Measurements from ENCODE around the gene SDC1. TPM values are rescaled to one million over a fixed set of nuclear protein-coding genes. Genes with fewer than 3 reads are reported as not detected.

Gene SDC1
- total RNA-seq, 1 donor from 2014 or later, result 2.1 TPM

- no peaks in the 10 kb centered on the region for H3K9me3 ChIP-seq (ENCODE audit: control insufficient read depth in 3 of 3, low read length in 3 of 3)
- H3K9ac ChIP-seq (ENCODE audit: low read depth in 1 of 3, low read length in 3 of 3), result no peak overlapping the region
- no peak overlapping the region for H3K4me3 ChIP-seq (ENCODE audit: low read length in 3 of 3)
- no peaks in the 10 kb centered on the region for H3K36me3 ChIP-seq (ENCODE audit: control insufficient read depth in 3 of 3, insufficient read depth in 3 of 3, low read length in 3 of 3)
- peaks cover 8 to 18% (median 18%) of the 10 kb centered on the region in 3 donors for H3K27me3 ChIP-seq (ENCODE audit: control insufficient read depth in 3 of 3, insufficient read depth in 3 of 3, low read length in 3 of 3)
- H3K27ac ChIP-seq (ENCODE audit: low read depth, low read length), result no peak overlapping the region
- no peaks in the 10 kb centered on the region for H3K4me1 ChIP-seq (ENCODE audit: control insufficient read depth in 3 of 3, insufficient read depth in 3 of 3, low read length in 3 of 3)
These were observed 60.0 kb downstream of the SDC1 start for GRCh38 chr2:20164734-20165478.

GRCh38 chr2:20164061-20164733 is 60.7 kb downstream of the SDC1 start:
- Histone ChIP-seq H3K9ac (ENCODE audit: low read depth in 1 of 3, low read length in 3 of 3) (no peak overlapping the region), H3K4me3 (ENCODE audit: low read length in 3 of 3) (no peak overlapping the region), H3K4me1 (ENCODE audit: control insufficient read depth in 3 of 3, insufficient read depth in 3 of 3, low read length in 3 of 3) (no peaks in the 10 kb centered on the region), H3K27ac (ENCODE audit: low read depth, low read length) (no peak overlapping the region), H3K9me3 (ENCODE audit: control insufficient read depth in 3 of 3, low read length in 3 of 3) (no peaks in the 10 kb centered on the region), H3K27me3 (ENCODE audit: control insufficient read depth in 3 of 3, insufficient read depth in 3 of 3, low read length in 3 of 3) (peaks cover 5 to 18% (median 18%) of the 10 kb centered on the region in 3 donors), H3K36me3 (ENCODE audit: control insufficient read depth in 3 of 3, insufficient read depth in 3 of 3, low read length in 3 of 3) (no peaks in the 10 kb centered on the region)

- Histone ChIP-seq H3K9me3 (ENCODE audit: control insufficient read depth in 3 of 3, low read length in 3 of 3) (no peaks in the 10 kb centered on the region), H3K27me3 (ENCODE audit: control insufficient read depth in 3 of 3, insufficient read depth in 3 of 3, low read length in 3 of 3) (no peaks in the 10 kb centered on the region), H3K4me1 (ENCODE audit: control insufficient read depth in 3 of 3, insufficient read depth in 3 of 3, low read length in 3 of 3) (no peaks in the 10 kb centered on the region), H3K27ac (ENCODE audit: low read depth, low read length) (no peak overlapping the region), H3K4me3 (ENCODE audit: low read length in 3 of 3) (no peak overlapping the region), H3K36me3 (ENCODE audit: control insufficient read depth in 3 of 3, insufficient read depth in 3 of 3, low read length in 3 of 3) (no peaks in the 10 kb centered on the region), H3K9ac (ENCODE audit: low read depth in 1 of 3, low read length in 3 of 3) (no peak overlapping the region)
These were observed 65.4 kb downstream of the SDC1 start for GRCh38 chr2:20159411-20160070.

GRCh38 chr2:20157193-20157891 is 67.6 kb downstream of the SDC1 start:
- no peaks in the 10 kb centered on the region for H3K9me3 ChIP-seq (ENCODE audit: control insufficient read depth in 3 of 3, low read length in 3 of 3)
- no peak overlapping the region for H3K9ac ChIP-seq (ENCODE audit: low read depth in 1 of 3, low read length in 3 of 3)
- no peak overlapping the region for H3K4me3 ChIP-seq (ENCODE audit: low read length in 3 of 3)
- H3K27me3 ChIP-seq (ENCODE audit: control insufficient read depth in 3 of 3, insufficient read depth in 3 of 3, low read length in 3 of 3), result no peaks in the 10 kb centered on the region
- no peak overlapping the region for H3K27ac ChIP-seq (ENCODE audit: low read depth, low read length)
- H3K4me1 ChIP-seq (ENCODE audit: control insufficient read depth in 3 of 3, insufficient read depth in 3 of 3, low read length in 3 of 3), result no peaks in the 10 kb centered on the region
- H3K36me3 ChIP-seq (ENCODE audit: control insufficient read depth in 3 of 3, insufficient read depth in 3 of 3, low read length in 3 of 3), result no peaks in the 10 kb centered on the region

DNA sequence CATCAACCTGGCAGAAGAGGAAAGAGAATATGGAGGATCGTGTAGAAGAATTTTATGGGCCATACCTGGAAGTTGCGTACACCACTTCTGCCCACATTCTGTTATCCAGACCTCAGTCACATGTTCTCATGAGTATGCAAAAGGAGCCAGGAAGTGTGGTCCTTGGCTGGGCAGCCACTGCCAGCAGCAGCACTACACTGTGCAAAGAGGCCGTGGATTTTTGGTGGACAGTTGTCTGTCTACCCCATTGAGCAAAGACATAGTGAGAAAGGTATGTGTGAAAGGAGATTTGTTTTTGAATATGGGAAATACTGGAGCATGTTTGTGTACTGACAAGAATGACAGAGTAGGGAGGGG is 68.1 kb downstream of the SDC1 start:
- Histone ChIP-seq H3K36me3 (ENCODE audit: control insufficient read depth in 3 of 3, insufficient read depth in 3 of 3, low read length in 3 of 3) (no peaks in the 10 kb centered on the region), H3K9me3 (ENCODE audit: control insufficient read depth in 3 of 3, low read length in 3 of 3) (no peaks in the 10 kb centered on the region), H3K9ac (ENCODE audit: low read depth in 1 of 3, low read length in 3 of 3) (no peak overlapping the region), H3K27me3 (ENCODE audit: control insufficient read depth in 3 of 3, insufficient read depth in 3 of 3, low read length in 3 of 3) (no peaks in the 10 kb centered on the region), H3K27ac (ENCODE audit: low read depth, low read length) (no peak overlapping the region), H3K4me3 (ENCODE audit: low read length in 3 of 3) (no peak overlapping the region), H3K4me1 (ENCODE audit: control insufficient read depth in 3 of 3, insufficient read depth in 3 of 3, low read length in 3 of 3) (no peaks in the 10 kb centered on the region)

- Histone ChIP-seq H3K9ac (ENCODE audit: low read depth in 1 of 3, low read length in 3 of 3) (no peak overlapping the region), H3K9me3 (ENCODE audit: control insufficient read depth in 3 of 3, low read length in 3 of 3) (no peaks in the 10 kb centered on the region), H3K27me3 (ENCODE audit: control insufficient read depth in 3 of 3, insufficient read depth in 3 of 3, low read length in 3 of 3) (peaks cover 0 to 1% (median 0%) of the 10 kb centered on the region in 3 donors), H3K27ac (ENCODE audit: low read depth, low read length) (no peak overlapping the region), H3K4me1 (ENCODE audit: control insufficient read depth in 3 of 3, insufficient read depth in 3 of 3, low read length in 3 of 3) (no peaks in the 10 kb centered on the region), H3K36me3 (ENCODE audit: control insufficient read depth in 3 of 3, insufficient read depth in 3 of 3, low read length in 3 of 3) (no peaks in the 10 kb centered on the region), H3K4me3 (ENCODE audit: low read length in 3 of 3) (no peak overlapping the region)
These were observed 68.7 kb downstream of the SDC1 start for GRCh38 chr2:20156076-20156759.

DNA sequence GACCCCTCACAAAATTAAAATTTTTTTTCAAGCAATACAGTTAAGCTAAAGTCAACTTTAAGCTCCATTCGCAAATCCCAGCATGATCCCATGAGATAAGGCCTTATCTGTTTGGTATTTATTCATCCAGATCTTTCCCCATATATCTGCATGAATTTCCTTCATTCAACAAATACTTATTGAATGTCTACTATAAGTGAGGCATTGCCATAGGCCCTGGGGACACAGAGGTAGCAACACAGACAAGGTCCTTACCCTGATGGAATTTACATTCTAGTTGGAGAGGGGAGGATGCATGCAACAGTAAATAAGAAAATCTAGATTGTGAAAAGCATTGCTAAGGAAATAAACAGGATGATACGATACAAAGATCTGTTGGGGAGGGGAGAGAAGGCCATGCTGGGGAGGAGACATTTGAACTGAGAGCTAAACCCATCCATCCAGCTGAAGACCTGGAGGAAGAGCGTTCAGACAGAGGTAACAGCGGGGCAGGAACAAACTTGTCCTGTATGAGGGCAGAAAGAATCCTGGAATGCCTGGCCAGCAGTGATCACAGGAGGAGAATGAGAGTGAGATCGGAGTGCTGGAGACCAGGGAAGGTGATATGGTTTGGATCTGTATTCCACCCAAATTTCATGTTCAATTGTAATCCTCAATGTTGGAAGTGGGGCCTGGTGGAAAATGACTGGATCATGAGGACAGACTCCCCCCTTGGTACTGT is 71.6 kb downstream of the SDC1 start:
- Histone ChIP-seq H3K27ac (ENCODE audit: low read depth, low read length) (no peak overlapping the region), H3K9ac (ENCODE audit: low read depth in 1 of 3, low read length in 3 of 3) (no peak overlapping the region), H3K9me3 (ENCODE audit: control insufficient read depth in 3 of 3, low read length in 3 of 3) (no peaks in the 10 kb centered on the region), H3K4me3 (ENCODE audit: low read length in 3 of 3) (no peak overlapping the region), H3K4me1 (ENCODE audit: control insufficient read depth in 3 of 3, insufficient read depth in 3 of 3, low read length in 3 of 3) (peaks cover 0 to 6% (median 3%) of the 10 kb centered on the region in 3 donors), H3K36me3 (ENCODE audit: control insufficient read depth in 3 of 3, insufficient read depth in 3 of 3, low read length in 3 of 3) (no peaks in the 10 kb centered on the region), H3K27me3 (ENCODE audit: control insufficient read depth in 3 of 3, insufficient read depth in 3 of 3, low read length in 3 of 3) (peaks cover 0 to 2% (median 0%) of the 10 kb centered on the region in 3 donors)

DNA sequence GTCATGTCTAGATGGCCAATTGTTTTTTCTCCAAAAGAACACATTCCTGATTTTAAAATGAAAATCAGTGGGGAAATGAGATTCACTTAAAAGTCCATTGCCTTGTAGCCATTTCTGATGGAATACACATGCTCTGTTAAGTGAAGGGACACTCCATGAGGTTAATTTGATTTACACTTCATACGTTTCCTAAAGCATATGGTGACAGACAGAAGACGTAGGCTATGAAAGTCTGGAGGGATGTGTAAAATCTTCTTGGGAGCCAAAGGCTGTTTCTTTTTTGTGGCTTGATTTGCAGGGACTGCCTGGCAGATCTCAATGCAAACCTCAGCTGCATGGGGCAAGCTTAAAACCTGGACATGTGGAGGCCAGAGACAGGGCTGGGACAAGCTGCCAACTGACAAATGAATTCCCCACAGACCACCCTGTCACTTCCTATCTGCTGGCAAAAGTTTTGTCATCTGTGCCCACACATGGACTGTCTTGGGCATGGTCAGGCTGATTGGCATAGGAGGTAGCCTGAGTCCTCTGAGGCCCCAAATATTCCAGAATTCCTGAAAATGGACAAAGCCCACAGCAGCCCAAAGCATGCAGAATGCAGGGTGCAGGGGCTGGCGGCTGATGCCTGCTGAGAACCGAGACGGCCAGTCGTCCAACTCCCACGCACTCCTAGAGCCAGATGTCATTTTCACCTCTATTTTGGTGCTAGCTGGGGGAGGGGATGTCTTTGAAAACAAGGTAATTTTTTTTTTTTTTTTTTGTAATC is 73.9 kb downstream of the SDC1 start:
- H3K9me3 ChIP-seq (ENCODE audit: control insufficient read depth in 3 of 3, low read length in 3 of 3), result no peaks in the 10 kb centered on the region
- no peak overlapping the region for H3K27ac ChIP-seq (ENCODE audit: low read depth, low read length)
- peaks cover 0 to 6% (median 3%) of the 10 kb centered on the region in 3 donors for H3K4me1 ChIP-seq (ENCODE audit: control insufficient read depth in 3 of 3, insufficient read depth in 3 of 3, low read length in 3 of 3)
- no peak overlapping the region for H3K4me3 ChIP-seq (ENCODE audit: low read length in 3 of 3)
- peaks cover 0 to 2% (median 0%) of the 10 kb centered on the region in 3 donors for H3K27me3 ChIP-seq (ENCODE audit: control insufficient read depth in 3 of 3, insufficient read depth in 3 of 3, low read length in 3 of 3)
- no peaks in the 10 kb centered on the region for H3K36me3 ChIP-seq (ENCODE audit: control insufficient read depth in 3 of 3, insufficient read depth in 3 of 3, low read length in 3 of 3)
- no peak overlapping the region for H3K9ac ChIP-seq (ENCODE audit: low read depth in 1 of 3, low read length in 3 of 3)
